Prostate gland (tissue), 2 donors: ENCODE results near the gene TRPV6.

Experiments used
- POLR2A ChIP-seq: fragments of 450-650 bp; IDR thresholded peaks from one replicate; pipeline ENCODE4 v1.6.1; 2016; ENCODE audit warnings: antibody characterized with exemption, mild to moderate bottlenecking
- POLR2AphosphoS5 ChIP-seq: sonication (generic); formaldehyde crosslinking; IDR thresholded peaks from one replicate; pipeline ENCODE4 v1.6.1; 2017; ENCODE audit warnings: antibody characterized with exemption
- TF ChIP-seq, protein P1 (sequence below), 4 experiments: fragments of 200-600 bp in 2 of 4; fragments of 450-650 bp in 2 of 4; sonication (generic) in 2 of 4; IDR thresholded peaks; 1 replicate in 3 of 4; 2 replicates in 1 of 4; pipeline ENCODE4 v1.5.1; 2016 to 2019; ENCODE audit warnings: antibody characterized with exemption in 4 of 4, mild to moderate bottlenecking in 2 of 4, moderate library complexity in 2 of 4

DNA sequence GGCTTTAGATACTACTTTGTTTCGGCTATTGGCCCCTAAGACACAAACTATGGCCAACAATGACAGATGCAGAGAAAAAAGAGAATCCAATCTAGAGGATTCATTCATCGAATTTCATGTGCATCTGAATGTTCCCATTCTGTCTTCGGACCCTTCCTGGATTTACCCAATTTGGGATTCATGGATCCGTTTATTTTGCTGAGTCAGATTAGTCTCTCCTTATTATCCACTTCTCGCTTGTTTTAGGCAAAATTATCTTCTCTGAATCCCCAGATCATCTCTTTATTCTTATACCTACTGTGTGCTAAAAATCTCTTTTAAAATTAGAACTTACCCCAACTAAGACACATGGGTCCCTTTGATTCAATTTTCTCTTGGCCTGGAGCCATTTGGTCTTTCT lies 6.5 kb downstream of the TRPV6 start:
- TF ChIP-seq, protein P1, sequence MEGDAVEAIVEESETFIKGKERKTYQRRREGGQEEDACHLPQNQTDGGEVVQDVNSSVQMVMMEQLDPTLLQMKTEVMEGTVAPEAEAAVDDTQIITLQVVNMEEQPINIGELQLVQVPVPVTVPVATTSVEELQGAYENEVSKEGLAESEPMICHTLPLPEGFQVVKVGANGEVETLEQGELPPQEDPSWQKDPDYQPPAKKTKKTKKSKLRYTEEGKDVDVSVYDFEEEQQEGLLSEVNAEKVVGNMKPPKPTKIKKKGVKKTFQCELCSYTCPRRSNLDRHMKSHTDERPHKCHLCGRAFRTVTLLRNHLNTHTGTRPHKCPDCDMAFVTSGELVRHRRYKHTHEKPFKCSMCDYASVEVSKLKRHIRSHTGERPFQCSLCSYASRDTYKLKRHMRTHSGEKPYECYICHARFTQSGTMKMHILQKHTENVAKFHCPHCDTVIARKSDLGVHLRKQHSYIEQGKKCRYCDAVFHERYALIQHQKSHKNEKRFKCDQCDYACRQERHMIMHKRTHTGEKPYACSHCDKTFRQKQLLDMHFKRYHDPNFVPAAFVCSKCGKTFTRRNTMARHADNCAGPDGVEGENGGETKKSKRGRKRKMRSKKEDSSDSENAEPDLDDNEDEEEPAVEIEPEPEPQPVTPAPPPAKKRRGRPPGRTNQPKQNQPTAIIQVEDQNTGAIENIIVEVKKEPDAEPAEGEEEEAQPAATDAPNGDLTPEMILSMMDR (IDR thresholded peaks at IDR 0.05), result no peak
- TF ChIP-seq POLR2AphosphoS5, result no peak
- no peak for TF ChIP-seq POLR2A
